Uterus (tissue), 2 donors: ENCODE results near the gene PIP5KL1.

Source experiments
- CTCF ChIP-seq, 4 experiments: fragments of 200-600 bp in 2 of 4; fragments of 450-650 bp in 2 of 4; sonication (generic) in 2 of 4; IDR thresholded peaks; one replicate each; pipeline ENCODE4 v1.5.1; 2016 to 2019; ENCODE audit warnings: antibody characterized with exemption in 4 of 4, mild to moderate bottlenecking in 2 of 4, moderate library complexity in 1 of 4
- POLR2A ChIP-seq, 2 donors: fragments of 450-650 bp; IDR thresholded peaks; one replicate each; pipeline ENCODE4 v1.6.1; 2016; ENCODE audit warnings: antibody characterized with exemption in 2 of 2, mild to moderate bottlenecking in 1 of 2, moderate library complexity in 1 of 2

GRCh38 chr9:127912296-127912695 lies 18.3 kb downstream of the PIP5KL1 start:
- no peak for TF ChIP-seq POLR2A (IDR thresholded peaks at IDR 0.05)
- no peak for TF ChIP-seq CTCF (IDR thresholded peaks at IDR 0.05)
